Fibroblast of gingiva (primary cell): ENCODE results near the gene CD79A.

Experiments used
- DNase-seq: peaks from one replicate; pipeline ENCODE4 v3.0.0-alpha.2; 2011; ENCODE audit warnings: low read depth

Gene CD79A

DNA sequence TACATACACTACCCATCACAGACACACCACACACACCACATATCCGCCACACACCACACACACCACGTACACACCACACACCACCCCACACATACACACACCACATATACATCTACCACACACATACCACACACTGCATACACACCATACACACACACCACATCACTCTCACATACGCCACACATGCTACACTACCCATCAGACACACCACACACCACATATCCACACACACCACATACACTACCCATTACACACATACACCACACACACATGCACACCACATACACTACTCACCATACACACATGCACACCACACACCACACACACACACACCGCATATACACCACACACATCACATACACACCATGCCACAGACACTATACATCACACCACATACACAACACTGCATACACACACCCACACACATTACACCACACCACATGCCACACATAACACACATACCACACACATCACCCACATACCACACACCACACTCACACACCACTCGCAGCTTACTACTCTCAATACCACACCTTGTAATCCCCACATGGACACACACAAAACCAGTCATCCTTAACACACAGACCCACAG is 41.7 kb downstream of the CD79A start:
- DNase-seq: no peak

GRCh38 chr19:41919948-41920712 is 43.1 kb downstream of the CD79A start:
- DNase-seq: no peak

GRCh38 chr19:41920882-41921576 is 44.0 kb downstream of the CD79A start:
- DNase-seq: no peak

DNA sequence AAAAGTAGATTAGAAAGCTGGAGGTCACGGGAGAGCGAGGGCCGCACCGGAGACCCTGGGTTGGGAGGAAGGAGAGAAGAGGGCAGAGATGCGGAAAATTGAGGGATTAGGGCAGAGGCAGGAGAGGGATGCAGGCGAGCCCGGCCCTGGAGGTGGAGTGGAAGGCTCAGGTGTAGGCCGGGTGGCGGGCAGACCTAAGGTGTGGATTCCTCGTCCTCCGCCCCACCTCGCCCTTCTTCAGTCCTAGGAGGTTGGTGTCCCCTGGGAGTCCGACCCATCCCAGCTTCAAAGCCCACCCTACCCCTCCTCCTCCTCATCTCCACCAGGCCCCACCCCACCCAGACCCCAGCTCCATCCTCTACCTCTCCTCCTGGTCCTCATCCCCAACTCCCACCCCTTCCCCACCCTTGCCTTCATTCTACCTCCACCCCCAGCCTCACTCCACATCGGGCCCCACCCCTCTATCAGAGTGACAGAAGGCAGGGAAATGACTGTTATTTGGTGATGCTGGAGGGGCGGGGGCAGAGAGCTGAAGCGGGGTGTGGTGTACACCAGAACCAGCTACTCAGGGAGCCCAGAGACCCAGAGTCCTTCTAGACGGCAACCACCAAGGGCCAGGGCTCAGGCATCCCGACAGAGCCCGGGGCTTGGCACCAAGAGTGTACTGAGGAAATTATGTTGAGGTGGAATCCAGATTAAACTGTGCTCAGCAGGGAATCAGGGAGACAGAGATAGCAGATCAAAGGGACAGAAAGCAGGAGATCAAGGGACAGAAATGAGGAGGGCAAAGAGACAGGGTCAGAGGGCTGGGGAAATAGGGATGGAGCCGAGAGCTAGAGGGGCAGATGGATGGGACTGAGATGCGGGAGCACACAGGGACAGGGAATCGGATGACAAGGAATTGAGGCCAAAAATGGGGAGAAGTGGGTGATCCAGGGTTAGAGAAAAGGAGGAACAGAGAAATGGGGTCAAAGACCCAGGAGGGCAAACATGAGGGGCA is 44.8 kb downstream of the CD79A start:
- no peak for DNase-seq

DNA sequence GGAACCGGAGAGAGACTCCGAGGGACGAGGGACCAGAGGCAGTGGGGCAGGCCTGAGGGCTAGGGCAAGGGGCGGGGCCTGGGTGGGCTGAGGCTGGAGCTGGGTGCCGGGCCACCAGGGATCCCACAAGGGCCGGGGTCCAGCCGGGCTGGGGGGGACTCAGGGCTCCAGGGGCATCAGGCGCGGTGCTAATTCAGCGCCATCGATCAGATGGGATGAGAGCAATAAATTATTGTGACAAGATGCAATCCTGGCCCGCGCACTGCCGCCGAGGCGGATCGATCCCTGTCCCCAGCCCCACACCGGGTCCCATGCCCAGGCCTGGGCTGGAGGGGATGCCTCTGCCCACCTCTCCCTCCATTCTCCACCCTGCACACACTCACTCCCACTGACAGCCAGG is 45.5 kb downstream of the CD79A start:
- no peak for DNase-seq

DNA sequence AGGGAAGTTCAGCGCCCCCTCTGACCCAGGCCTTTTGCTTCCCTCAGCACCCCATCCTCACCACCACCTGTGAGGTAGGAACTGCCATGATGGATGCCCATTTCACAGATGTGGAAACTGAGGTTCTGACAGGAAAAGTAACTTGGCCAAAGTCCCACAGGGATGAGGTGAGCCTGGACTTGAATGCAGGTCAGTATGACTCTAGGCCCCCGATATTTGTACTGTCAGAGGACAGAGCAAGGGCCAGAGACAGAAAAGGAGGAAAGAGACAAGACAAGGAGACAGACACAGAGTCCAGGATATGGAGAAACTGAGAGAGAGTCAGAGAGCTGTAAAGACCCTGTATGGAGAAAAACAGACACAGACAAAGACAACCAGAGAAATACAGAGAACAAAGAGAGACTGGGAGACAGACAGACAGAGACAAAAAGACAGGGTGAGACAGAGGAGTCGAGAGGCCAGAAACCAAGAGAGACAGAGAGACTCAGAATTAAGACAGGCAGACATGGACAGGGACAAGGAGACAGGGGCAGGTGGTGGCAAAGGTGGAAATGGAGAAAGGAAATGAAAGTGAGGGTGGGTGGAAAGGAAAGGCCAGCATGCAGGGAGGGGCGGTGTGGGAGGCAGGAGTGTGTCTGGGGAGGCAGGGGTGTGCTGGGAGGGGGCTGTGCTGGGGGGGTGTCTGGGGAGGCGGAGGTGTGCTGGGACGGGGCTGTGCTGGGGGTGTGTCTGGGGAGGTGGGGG is 46.1 kb downstream of the CD79A start:
- DNase-seq: no peak

DNA sequence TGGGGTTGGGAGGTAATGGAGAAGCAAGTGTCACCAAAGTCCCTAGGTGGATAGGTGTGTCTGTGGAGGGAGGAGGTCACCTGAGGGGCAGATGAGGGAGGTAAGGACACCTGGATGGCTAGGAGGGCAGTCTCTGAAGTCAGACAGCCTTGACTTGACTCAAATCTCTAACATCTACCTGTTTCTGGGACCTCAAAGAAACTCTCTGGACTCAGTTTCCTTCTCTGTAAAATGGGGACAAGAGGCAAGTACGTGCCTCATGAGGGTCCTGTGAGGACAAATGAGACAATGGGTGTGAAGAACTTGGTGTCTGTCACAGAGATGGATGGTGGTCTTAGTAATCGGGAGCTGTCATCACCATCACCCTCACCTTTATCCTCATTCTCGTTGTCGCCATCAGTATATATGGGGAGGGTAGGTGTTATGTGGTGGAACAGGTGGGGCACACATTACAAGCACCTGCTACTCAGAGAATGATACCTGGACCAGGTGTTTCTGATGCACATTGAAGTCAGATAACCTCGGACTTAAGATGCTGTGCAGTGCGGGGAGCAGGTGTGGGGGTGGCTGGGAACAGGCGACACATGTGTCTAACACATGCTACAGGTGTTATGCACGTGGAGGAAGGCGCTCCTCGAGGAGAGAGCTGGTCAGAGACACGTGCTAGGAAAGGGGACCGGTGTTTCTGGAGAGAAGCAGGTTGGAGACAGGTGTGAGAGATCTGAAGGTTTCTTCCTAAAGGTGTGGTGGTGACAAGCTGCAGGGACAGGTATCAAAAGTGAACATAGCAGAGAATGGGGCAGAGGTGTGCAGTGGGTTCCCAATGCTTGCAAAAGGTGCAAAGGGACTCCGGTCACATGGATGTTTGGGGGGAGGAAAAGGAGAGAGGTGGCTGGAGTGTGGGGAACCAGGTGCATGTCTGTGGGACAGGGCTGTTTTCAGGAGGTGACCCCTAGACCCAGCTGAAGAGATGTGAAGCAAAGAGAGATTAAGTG is 47.4 kb downstream of the CD79A start:
- DNase-seq: no peak

DNA sequence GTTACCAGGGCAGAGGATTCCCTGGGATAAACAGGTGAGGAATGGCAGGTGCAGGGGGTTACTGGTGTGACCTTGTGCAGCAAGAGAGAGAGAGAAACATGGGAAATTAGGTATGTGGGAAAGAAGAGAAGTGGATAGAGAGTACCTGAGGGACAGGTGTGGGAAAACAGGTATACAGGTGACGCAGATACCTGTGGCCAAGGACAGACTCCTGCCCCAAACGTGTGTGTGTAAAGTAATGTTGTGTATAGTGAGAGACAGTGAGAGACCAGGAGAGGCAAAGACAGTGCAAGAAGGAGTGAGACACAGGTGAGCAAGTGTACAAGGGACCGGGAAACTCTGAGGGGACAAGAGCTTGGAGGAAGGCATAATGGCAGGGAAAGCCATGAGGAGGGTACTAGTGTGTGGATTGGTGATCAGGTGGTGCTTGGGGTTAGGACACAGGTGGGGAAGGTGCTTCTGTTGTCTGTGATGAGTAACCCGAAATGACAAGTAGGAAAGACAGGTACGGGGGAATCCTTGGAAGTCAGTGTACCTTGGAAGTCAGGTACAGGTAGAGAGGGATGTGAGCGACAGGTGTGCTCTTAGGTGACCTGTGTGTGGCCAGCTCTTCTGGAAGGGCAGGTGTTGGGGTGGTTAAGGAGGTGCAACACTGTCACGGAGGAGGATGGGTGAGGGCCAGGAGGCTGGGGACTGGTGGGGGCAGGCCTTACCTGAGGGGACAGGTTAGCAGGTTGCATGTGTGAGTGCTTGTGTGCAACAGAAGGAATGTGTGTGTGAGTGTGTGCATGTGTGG is 48.3 kb downstream of the CD79A start:
- no peak for DNase-seq

GRCh38 chr19:41926028-41926762 is 49.1 kb downstream of the CD79A start:
- no peak for DNase-seq

- DNase-seq: no peak
Measured at GRCh38 chr19:41926763-41927496, 49.9 kb downstream of the CD79A start.

GRCh38 chr19:41927497-41928192 is 50.6 kb downstream of the CD79A start:
- DNase-seq: no peak

- DNase-seq: no peak
Measured at GRCh38 chr19:41928221-41928683, 51.2 kb downstream of the CD79A start, which contains the start of gene ERFL. ERFL (minus strand) TSS chr19:41928449; CDS start chr19:41912919, 15,530 bp downstream.

DNA sequence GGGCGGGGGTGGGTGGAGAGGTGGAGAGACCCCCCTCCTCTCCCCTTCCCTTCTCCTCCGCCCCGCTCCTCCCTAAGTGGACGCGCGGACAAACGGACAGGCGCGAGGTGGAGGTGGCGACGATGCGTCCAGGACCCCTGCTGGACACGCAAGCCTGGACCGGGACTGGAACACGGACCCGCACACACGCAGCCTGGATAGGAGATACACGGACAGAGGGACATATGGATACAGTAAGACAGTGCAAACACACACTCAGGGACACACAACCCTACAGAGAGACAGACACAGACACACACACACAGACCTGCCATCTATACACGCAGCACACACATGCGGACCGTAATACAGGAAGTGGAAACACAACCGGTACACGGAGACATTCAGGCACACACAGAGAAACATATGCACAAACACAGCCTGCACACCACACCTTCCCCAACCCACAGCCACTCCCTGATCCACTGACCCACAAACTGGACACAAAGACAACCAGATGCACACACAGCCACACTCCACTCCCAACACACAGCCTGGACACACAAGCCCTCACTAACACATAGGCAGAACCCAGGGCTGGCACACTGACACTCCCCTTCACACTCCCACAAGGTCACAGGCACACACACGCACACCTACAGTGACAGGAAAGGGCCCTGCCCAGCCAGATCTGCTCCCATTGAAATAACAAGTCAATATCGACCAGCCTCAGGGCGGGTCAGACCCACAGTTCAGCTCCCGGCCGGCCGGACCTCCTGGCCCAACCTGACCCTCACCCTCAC is 51.9 kb downstream of the CD79A start:
- no peak for DNase-seq

DNA sequence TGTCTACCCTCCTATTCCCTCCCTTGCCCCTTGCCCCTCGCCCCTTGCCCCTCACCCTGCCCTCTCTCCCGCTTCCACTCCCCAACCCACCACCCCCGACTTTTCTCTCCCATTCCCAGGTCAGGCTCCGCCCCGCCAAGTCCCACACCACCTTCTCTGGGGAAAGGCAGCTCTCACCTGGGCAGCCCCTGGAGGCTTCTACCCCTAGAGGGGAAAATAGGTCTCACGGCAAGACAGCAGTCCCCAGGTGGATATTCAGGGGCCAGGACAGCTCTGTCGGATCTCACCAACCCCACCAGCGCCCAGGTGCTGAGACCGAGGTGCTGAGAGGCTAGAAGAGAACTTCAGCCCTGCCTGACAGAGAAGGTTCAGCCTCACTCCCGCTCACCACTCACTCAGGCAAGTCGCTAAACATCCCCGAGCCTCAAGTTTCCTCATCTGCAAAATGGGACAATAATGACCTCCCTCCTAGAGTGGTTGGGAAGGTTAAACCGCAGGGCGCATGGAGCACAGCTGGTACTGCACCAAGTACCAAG is 52.5 kb downstream of the CD79A start:
- no peak for DNase-seq

DNA sequence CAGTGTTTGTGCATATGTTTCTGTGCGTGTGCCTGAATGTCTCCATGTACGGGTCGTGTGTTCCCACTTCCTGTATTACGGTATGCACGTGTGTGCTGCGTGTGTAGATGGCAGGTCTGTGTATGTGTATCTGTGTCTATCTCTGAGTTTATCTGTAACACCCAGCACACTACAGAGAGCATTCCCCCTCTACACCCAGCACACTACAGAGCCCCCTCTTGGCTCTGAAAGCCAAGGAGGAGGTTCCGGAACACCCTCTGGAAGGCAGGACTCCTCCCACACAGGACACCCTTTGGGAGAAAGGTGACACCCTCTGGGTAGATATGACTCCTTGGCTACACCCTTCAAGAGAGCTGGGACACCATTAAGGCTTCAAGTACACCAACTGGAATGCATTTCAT is 53.2 kb downstream of the CD79A start:
- no peak for DNase-seq
